Gastroesophageal sphincter (tissue), 3 donors: ENCODE results near the gene SAP25.

Experiments used
- EP300 ChIP-seq: sonication (generic); formaldehyde crosslinking; IDR thresholded peaks from one replicate; pipeline ENCODE4 v1.6.1; 2017; ENCODE audit warnings: antibody characterized with exemption, mild to moderate bottlenecking
- TF ChIP-seq, protein P1 (sequence below), 4 experiments: fragments of 200-600 bp in 2 of 4; fragments of 450-650 bp in 2 of 4; sonication (generic) in 1 of 4; IDR thresholded peaks; one replicate each; pipeline ENCODE4 v1.5.1; 2017 to 2019; ENCODE audit warnings: antibody characterized with exemption in 4 of 4, mild to moderate bottlenecking in 2 of 4, moderate library complexity in 2 of 4

DNA sequence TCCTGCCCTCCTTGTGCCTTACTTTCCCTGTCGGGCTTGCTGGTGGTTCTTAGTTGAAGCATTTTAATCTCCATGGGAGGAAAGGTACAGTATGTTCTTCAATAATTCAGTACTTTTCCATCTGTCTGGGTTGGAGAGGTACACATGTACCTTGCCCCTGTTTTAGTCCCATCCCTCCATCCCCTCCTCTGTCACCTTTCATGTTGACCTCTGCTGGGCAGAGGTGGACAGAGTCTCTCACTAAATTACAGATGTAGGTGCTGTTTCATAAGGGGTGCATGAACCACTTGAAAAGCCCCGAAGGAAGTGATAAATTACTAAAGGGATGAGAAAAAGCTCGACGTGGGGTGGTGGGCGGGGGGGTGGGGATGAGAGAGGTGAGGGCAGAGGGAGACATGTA, 29.3 kb downstream of the SAP25 start:
- TF ChIP-seq, protein P1, sequence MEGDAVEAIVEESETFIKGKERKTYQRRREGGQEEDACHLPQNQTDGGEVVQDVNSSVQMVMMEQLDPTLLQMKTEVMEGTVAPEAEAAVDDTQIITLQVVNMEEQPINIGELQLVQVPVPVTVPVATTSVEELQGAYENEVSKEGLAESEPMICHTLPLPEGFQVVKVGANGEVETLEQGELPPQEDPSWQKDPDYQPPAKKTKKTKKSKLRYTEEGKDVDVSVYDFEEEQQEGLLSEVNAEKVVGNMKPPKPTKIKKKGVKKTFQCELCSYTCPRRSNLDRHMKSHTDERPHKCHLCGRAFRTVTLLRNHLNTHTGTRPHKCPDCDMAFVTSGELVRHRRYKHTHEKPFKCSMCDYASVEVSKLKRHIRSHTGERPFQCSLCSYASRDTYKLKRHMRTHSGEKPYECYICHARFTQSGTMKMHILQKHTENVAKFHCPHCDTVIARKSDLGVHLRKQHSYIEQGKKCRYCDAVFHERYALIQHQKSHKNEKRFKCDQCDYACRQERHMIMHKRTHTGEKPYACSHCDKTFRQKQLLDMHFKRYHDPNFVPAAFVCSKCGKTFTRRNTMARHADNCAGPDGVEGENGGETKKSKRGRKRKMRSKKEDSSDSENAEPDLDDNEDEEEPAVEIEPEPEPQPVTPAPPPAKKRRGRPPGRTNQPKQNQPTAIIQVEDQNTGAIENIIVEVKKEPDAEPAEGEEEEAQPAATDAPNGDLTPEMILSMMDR (IDR thresholded peaks at IDR 0.05), result no peak
- TF ChIP-seq EP300, result no peak
